Liver (tissue), 9 donors: ENCODE results near the gene FAM209A. TPM values are rescaled to one million over a fixed set of nuclear protein-coding genes. Genes with fewer than 3 reads are reported as not detected.
"Not testable (repeated sequence)": the region's sequence is repeated elsewhere in the genome, so short reads cannot be mapped to it uniquely, and the experiment has no call there.

Experiments
- DNase-seq: peaks from one replicate; pipeline ENCODE4 v3.0.0-alpha.2; 2017; ENCODE audit warnings: low spot score
- H3K27ac ChIP-seq, 2 donors: one replicate each; pipeline ENCODE4 v1.7.0; 2013; ENCODE audit warnings: inconsistent platforms in 2 of 2, low read length in 2 of 2, control low read depth in 1 of 2, low read depth in 1 of 2, mild to moderate bottlenecking in 1 of 2
- H3K27me3 ChIP-seq, 4 donors: one replicate each; pipeline versions ENCODE4 v1.6.1 to v1.7.0; 2013; ENCODE audit warnings: low read length in 3 of 4, inconsistent platforms in 1 of 4, mild to moderate bottlenecking in 1 of 4, moderate library complexity in 1 of 4; ENCODE audit not compliant: control insufficient read depth in 4 of 4, insufficient read depth in 4 of 4
- H3K36me3 ChIP-seq, 4 donors: one replicate each; pipeline versions ENCODE4 v1.6.1 to v1.7.0; 2013; ENCODE audit warnings: low read length in 3 of 4, mild to moderate bottlenecking in 3 of 4, low read depth in 1 of 4, moderate library complexity in 1 of 4; ENCODE audit not compliant: control insufficient read depth in 4 of 4, insufficient read depth in 3 of 4
- H3K4me1 ChIP-seq, 4 donors: one replicate each; pipeline versions ENCODE4 v1.6.1 to v1.7.0; 2013; ENCODE audit warnings: low read length in 3 of 4, mild to moderate bottlenecking in 3 of 4, moderate library complexity in 1 of 4; ENCODE audit not compliant: control insufficient read depth in 4 of 4, insufficient read depth in 4 of 4
- H3K4me3 ChIP-seq, 3 donors: one replicate each; pipeline versions ENCODE4 v1.6.1 to v1.7.0; 2013; ENCODE audit warnings: low read length in 3 of 3, control low read depth in 1 of 3, low read depth in 1 of 3, mild to moderate bottlenecking in 1 of 3
- H3K9ac ChIP-seq, 2 donors: one replicate each; pipeline ENCODE4 v1.7.0; 2013; ENCODE audit warnings: low read length in 2 of 2, mild to moderate bottlenecking in 2 of 2, moderate library complexity in 2 of 2, control low read depth in 1 of 2, low read depth in 1 of 2
- H3K9me3 ChIP-seq, 4 donors: one replicate each; pipeline versions ENCODE4 v1.6.1 to v1.7.0; 2013; ENCODE audit warnings: low read length in 3 of 4; ENCODE audit not compliant: control insufficient read depth in 4 of 4
- CTCF ChIP-seq: fragments of 150-350 bp; IDR thresholded peaks from 2 replicates; pipeline ENCODE4 v1.5.1; 2017; ENCODE audit warnings: improper control_type of control experiment, low read depth, low read length; ENCODE audit not compliant: missing input control
- FOXA1 ChIP-seq: IDR thresholded peaks from 2 replicates; pipeline ENCODE4 v1.6.1; 2016; ENCODE audit warnings: antibody characterized with exemption
- FOXA2 ChIP-seq: IDR thresholded peaks from 2 replicates; pipeline ENCODE4 v1.6.1; 2016; ENCODE audit warnings: antibody characterized with exemption
- GABPA ChIP-seq, 2 donors: IDR thresholded peaks in 1 of 2; conservative IDR thresholded peaks in 1 of 2; 2 replicates each; pipeline ENCODE4 v1.6.1; 2016; ENCODE audit warnings: antibody characterized with exemption in 2 of 2, mild to moderate bottlenecking in 1 of 2, moderate library complexity in 1 of 2
- JUND ChIP-seq, 2 donors: IDR thresholded peaks; 2 replicates each; pipeline ENCODE4 v1.6.1; 2016; ENCODE audit warnings: antibody characterized with exemption in 2 of 2
- RAD21 ChIP-seq, 2 donors: IDR thresholded peaks; 2 replicates each; pipeline ENCODE4 v1.6.1; 2016; ENCODE audit warnings: antibody characterized with exemption in 2 of 2, mild to moderate bottlenecking in 2 of 2
- RXRA ChIP-seq, 2 donors: IDR thresholded peaks; 2 replicates each; pipeline ENCODE4 v1.6.1; 2017 to 2018; ENCODE audit warnings: antibody characterized with exemption in 2 of 2, mild to moderate bottlenecking in 1 of 2
- SP1 ChIP-seq: IDR thresholded peaks from 2 replicates; pipeline ENCODE4 v1.6.1; 2018; ENCODE audit warnings: antibody characterized with exemption, mild to moderate bottlenecking
- TAF1 ChIP-seq: conservative IDR thresholded peaks from 2 replicates; pipeline ENCODE4 v1.6.1; 2016; ENCODE audit warnings: antibody characterized with exemption, mild to moderate bottlenecking
- YY1 ChIP-seq: IDR thresholded peaks from 2 replicates; pipeline ENCODE4 v1.6.1; 2016; ENCODE audit warnings: antibody characterized with exemption, mild to moderate bottlenecking
- WGBS: extraction: QIAGEN DNeasy Blood & Tissue Kit; methylation state at CpG from one replicate; pipeline ENCODE4 v1.1.7; 2013; 5-methylcytosine and 5-hydroxymethylcytosine counted together
- polyA plus RNA-seq, 2 donors: library from polyadenylated mRNA; stranded (reverse) in 1 of 2; unstranded in 1 of 2; fragments of 200-250 nt in 1 of 2; fragments of >200 nt in 1 of 2; fragmentation: Nextera tagmentation in 1 of 2; extraction: Ambion mirVana in 1 of 2; gene quantifications; one replicate each; pipeline versions ENCODE4 v1.2.1 to v1.2.3, GENCODE V29; 2013 to 2015
- total RNA-seq, 2 donors: library from RNA; depleted of rRNA; stranded (reverse); fragments of >200 nt; gene quantifications; one replicate each; pipeline ENCODE4 v1.2.3, GENCODE V29; 2014
- TF ChIP-seq, protein P1 (sequence below): IDR thresholded peaks from 2 replicates; pipeline ENCODE4 v1.6.1; 2016; ENCODE audit warnings: antibody characterized with exemption
- TF ChIP-seq, protein P2 (sequence below): IDR thresholded peaks from 2 replicates; pipeline ENCODE4 v1.6.1; 2016; ENCODE audit warnings: antibody characterized with exemption
- TF ChIP-seq, protein P3 (sequence below): IDR thresholded peaks from 2 replicates; pipeline ENCODE4 v1.6.1; 2016; ENCODE audit warnings: antibody characterized with exemption, mild to moderate bottlenecking
- donor health status: healthy.
- donor health status: healthy.
- donor health status: healthy.
- donor health status: healthy.
- donor health status: healthy.

Gene FAM209A
- total and polyA plus RNA-seq, 4 donors = not detected

DNA sequence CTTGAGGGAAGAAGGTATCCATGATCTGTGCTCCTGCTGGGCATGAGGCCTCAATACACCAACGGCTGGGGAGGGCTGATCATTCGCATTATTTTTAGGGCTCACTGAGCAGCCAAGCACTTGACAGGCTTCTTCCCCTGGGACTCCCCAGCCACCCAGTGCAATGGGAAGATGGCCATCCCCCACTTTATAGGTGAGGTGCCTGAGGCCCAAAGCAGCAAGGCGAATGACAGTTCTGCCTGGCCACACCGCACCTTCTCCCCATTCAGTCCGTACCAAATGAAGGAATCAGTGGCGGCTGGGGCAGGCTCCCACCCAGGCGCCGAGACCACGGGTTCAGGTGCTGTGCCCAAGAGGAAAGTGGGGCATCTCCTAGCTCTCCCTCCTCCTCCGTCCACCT lies 4.4 kb upstream of the FAM209A start:
- DNase-seq = no peak
- 98% methylated on average over 10 of the region's 10 CpGs for WGBS

DNA sequence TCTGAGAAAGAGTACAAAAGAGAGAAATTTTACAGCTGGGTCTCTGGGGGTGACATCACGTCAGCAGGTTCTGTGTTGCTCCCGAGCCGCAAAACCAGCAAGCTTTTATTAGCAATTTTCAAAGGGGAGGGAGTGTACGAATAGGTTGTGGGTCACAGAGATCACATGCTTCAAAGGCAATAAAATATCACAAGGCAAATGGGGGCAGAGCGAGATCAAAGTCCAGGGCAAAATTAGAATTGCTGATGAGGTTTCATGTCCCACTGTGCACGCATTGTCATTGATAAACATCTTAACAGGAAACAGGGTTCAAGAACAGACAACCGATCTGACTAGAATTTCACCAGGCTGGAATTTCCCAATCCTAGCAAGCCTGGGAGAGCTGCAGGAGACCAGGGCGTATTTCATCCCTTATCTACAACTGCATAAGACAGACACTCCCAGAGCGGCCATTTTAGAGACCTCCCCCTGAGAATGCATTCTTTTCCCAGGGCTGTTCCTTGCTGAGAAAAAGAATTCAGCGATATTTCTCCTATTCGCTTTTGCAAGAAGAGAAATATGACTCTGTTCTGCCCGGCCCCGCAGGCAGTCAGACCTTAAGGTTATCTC lies 3.7 kb upstream of the FAM209A start:
- H3K27me3 ChIP-seq, DNase-seq, H3K4me1 ChIP-seq, H3K27ac ChIP-seq, H3K9ac ChIP-seq, H3K4me3 ChIP-seq: not testable (repeated sequence)
- 97% methylated on average over 13 of the region's 13 CpGs for WGBS
- Histone ChIP-seq H3K36me3 (peaks cover 15 to 47% (median 32%) of the 10 kb centered on the region in 4 donors), H3K9me3 (peaks cover 5 to 10% (median 8%) of the 10 kb centered on the region in 4 donors)

More for the DNA sequence above, 4.4 kb upstream of the FAM209A start:
- H3K4me1 ChIP-seq = no peaks in the 10 kb centered on the region
- no peak overlapping the region for H3K27ac ChIP-seq
- peaks cover 15 to 47% (median 35%) of the 10 kb centered on the region in 4 donors for H3K36me3 ChIP-seq
- H3K4me3 ChIP-seq = peak overlapping the region in 1 of 3 donors; percentile 4
- TF ChIP-seq SP1 = no peak
- TF ChIP-seq YY1 = no peak
- TF ChIP-seq, protein P1, sequence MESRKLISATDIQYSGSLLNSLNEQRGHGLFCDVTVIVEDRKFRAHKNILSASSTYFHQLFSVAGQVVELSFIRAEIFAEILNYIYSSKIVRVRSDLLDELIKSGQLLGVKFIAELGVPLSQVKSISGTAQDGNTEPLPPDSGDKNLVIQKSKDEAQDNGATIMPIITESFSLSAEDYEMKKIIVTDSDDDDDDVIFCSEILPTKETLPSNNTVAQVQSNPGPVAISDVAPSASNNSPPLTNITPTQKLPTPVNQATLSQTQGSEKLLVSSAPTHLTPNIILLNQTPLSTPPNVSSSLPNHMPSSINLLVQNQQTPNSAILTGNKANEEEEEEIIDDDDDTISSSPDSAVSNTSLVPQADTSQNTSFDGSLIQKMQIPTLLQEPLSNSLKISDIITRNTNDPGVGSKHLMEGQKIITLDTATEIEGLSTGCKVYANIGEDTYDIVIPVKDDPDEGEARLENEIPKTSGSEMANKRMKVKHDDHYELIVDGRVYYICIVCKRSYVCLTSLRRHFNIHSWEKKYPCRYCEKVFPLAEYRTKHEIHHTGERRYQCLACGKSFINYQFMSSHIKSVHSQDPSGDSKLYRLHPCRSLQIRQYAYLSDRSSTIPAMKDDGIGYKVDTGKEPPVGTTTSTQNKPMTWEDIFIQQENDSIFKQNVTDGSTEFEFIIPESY = no peak
- TF ChIP-seq FOXA2 = no peak
- TF ChIP-seq, protein P2, sequence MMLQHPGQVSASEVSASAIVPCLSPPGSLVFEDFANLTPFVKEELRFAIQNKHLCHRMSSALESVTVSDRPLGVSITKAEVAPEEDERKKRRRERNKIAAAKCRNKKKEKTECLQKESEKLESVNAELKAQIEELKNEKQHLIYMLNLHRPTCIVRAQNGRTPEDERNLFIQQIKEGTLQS = no peak
- TF ChIP-seq FOXA1 = no peak
- TF ChIP-seq JUND (IDR thresholded peaks at IDR 0.05) = no peak
- TF ChIP-seq RXRA (IDR thresholded peaks at IDR 0.05) = no peak
- TF ChIP-seq, protein P3, sequence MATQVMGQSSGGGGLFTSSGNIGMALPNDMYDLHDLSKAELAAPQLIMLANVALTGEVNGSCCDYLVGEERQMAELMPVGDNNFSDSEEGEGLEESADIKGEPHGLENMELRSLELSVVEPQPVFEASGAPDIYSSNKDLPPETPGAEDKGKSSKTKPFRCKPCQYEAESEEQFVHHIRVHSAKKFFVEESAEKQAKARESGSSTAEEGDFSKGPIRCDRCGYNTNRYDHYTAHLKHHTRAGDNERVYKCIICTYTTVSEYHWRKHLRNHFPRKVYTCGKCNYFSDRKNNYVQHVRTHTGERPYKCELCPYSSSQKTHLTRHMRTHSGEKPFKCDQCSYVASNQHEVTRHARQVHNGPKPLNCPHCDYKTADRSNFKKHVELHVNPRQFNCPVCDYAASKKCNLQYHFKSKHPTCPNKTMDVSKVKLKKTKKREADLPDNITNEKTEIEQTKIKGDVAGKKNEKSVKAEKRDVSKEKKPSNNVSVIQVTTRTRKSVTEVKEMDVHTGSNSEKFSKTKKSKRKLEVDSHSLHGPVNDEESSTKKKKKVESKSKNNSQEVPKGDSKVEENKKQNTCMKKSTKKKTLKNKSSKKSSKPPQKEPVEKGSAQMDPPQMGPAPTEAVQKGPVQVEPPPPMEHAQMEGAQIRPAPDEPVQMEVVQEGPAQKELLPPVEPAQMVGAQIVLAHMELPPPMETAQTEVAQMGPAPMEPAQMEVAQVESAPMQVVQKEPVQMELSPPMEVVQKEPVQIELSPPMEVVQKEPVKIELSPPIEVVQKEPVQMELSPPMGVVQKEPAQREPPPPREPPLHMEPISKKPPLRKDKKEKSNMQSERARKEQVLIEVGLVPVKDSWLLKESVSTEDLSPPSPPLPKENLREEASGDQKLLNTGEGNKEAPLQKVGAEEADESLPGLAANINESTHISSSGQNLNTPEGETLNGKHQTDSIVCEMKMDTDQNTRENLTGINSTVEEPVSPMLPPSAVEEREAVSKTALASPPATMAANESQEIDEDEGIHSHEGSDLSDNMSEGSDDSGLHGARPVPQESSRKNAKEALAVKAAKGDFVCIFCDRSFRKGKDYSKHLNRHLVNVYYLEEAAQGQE = no peak
- no peak for TF ChIP-seq RAD21 (IDR thresholded peaks at IDR 0.05)
- no peak for TF ChIP-seq TAF1
- no peak for TF ChIP-seq GABPA (IDR thresholded peaks at IDR 0.05 in 1 of 2, conservative IDR thresholded peaks at IDR 0.05 in 1 of 2)
- no peak overlapping the region for H3K9ac ChIP-seq
- peaks cover 5 to 10% (median 8%) of the 10 kb centered on the region in 4 donors for H3K9me3 ChIP-seq
- H3K27me3 ChIP-seq = no peaks in the 10 kb centered on the region

DNA sequence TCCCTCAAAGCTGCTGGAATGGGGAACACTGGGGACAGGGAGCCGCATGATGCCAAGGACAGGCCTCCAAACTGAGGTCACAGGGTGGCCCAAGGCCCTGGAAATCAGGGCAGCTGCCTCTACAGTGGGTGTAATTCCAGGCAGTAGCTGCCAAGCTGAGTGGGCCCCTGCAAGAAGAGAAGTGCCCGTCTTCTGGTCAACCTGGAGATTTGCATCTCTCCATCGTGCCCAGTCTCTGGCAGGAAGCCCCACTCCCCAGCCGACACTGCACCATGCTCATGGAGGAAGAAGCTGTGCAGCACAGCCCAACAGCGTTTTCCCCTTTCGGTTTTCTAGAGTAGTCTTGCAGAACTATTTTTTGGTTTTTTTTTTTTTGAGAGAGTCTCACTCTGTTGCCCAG lies 2.2 kb upstream of the FAM209A start:
- DNase-seq = no peak

More for the DNA sequence above, 2.2 kb upstream of the FAM209A start:
- TF ChIP-seq SP1 (no peak), GABPA (IDR thresholded peaks at IDR 0.05 in 1 of 2, conservative IDR thresholded peaks at IDR 0.05 in 1 of 2) (no peak), CTCF (no peak)
- no peak overlapping the region for H3K27ac ChIP-seq
- no peak overlapping the region for H3K9ac ChIP-seq
- H3K9me3 ChIP-seq = peaks cover 5 to 10% (median 8%) of the 10 kb centered on the region in 4 donors
- no peaks in the 10 kb centered on the region for H3K4me1 ChIP-seq
- no peaks in the 10 kb centered on the region for H3K27me3 ChIP-seq
- H3K36me3 ChIP-seq = peaks cover 10 to 37% (median 25%) of the 10 kb centered on the region in 4 donors
- 93% methylated on average over 6 of the region's 6 CpGs for WGBS
- no peak overlapping the region for H3K4me3 ChIP-seq
